SK-N-SH (cell line): ENCODE measurements around the gene AP1M1. TPM values are rescaled to one million over a fixed set of nuclear protein-coding genes. Genes with fewer than 3 reads are reported as not detected.

Source experiments
- CTCF ChIA-PET: fragments of 300-600, 350-600 bp; formaldehyde crosslinking; extraction: SDS; loops from one replicate; lab custom pipeline; 2021; lab: Yijun Ruan, JAX
- POLR2A ChIA-PET: fragments of 350-600 bp; sonication (Branson Sonifier 250); formaldehyde crosslinking; extraction: SDS; loops from one replicate; lab custom pipeline; 2020; ENCODE audit warnings: antibody characterized with exemption, inconsistent platforms; lab: Yijun Ruan, JAX
- DNase-seq: peaks from one replicate; pipeline ENCODE4 v3.0.0; 2012
- H2AFZ ChIP-seq: fragments of 200-600 bp; sonication (generic); 2 replicates; pipeline ENCODE4 v1.8.1; 2016; ENCODE audit warnings: antibody characterized with exemption, mild to moderate bottlenecking, low read depth
- H3F3A ChIP-seq: fragments of 200-600 bp; sonication (generic); replicated peaks from 2 replicates; pipeline ENCODE3; 2016; ENCODE audit warnings: antibody characterized with exemption, mild to moderate bottlenecking; ENCODE audit not compliant: insufficient read depth
- H3K27ac ChIP-seq, 2 experiments: fragments of 200-500 bp in 1 of 2; fragments of 200-600 bp in 1 of 2; sonication (Bioruptor generic) in 1 of 2; sonication (generic), shearing (Covaris generic) in 1 of 2; 2 replicates each; pipeline versions ENCODE4 v1.5.1 to v1.6.1; 2014 to 2016; ENCODE audit warnings: low read depth in 2 of 2, inconsistent platforms in 1 of 2, low read length in 1 of 2, mild to moderate bottlenecking in 1 of 2, mixed read lengths in 1 of 2
- H3K27me3 ChIP-seq: fragments of 200-600 bp; sonication (generic), shearing (Covaris generic); 2 replicates; pipeline ENCODE4 v1.6.1; 2016; ENCODE audit warnings: mixed run types; ENCODE audit not compliant: insufficient read depth
- H3K36me3 ChIP-seq, 2 experiments: fragments of 200-500 bp in 1 of 2; fragments of 200-600 bp in 1 of 2; sonication (Bioruptor generic) in 1 of 2; sonication (generic) in 1 of 2; replicated peaks in 1 of 2; 2 replicates each; pipeline versions ENCODE3 to v1.5.1; 2014 to 2016; ENCODE audit warnings: low read length in 1 of 2, mild to moderate bottlenecking in 1 of 2; ENCODE audit not compliant: insufficient read depth in 2 of 2, control insufficient read depth in 1 of 2
- H3K4me1 ChIP-seq, 2 experiments: fragments of 200-500 bp in 1 of 2; fragments of 200-600 bp in 1 of 2; sonication (Bioruptor generic) in 1 of 2; sonication (generic), shearing (Covaris generic) in 1 of 2; 2 replicates each; pipeline versions ENCODE4 v1.5.1 to v1.6.1; 2014 to 2016; ENCODE audit warnings: low read depth in 1 of 2, low read length in 1 of 2, mixed run types in 1 of 2; ENCODE audit not compliant: insufficient read depth in 2 of 2, control insufficient read depth in 1 of 2
- H3K4me2 ChIP-seq: fragments of 200-600 bp; sonication (generic), shearing (Covaris generic); 2 replicates; pipeline ENCODE4 v1.6.1; 2017; ENCODE audit warnings: mixed run types
- H3K4me3 ChIP-seq, 2 experiments: fragments of 200-500 bp in 1 of 2; fragments of 200-600 bp in 1 of 2; sonication (Bioruptor generic) in 1 of 2; sonication (generic), shearing (Covaris generic) in 1 of 2; 2 replicates each; pipeline versions ENCODE4 v1.5.1 to v1.8.1; 2014 to 2016; ENCODE audit warnings: low read depth in 2 of 2, inconsistent platforms in 1 of 2, low read length in 1 of 2, mild to moderate bottlenecking in 1 of 2, mixed read lengths in 1 of 2, moderate library complexity in 1 of 2
- H3K79me2 ChIP-seq: fragments of 200-600 bp; sonication (generic); 2 replicates; pipeline ENCODE4 v1.8.1; 2017; ENCODE audit warnings: mild to moderate bottlenecking; ENCODE audit not compliant: insufficient read depth
- H3K9ac ChIP-seq: fragments of 200-600 bp; sonication (generic); 2 replicates; pipeline ENCODE4 v1.6.1; 2017; ENCODE audit warnings: mixed run types
- H3K9me2 ChIP-seq: fragments of 200-600 bp; sonication (generic); 2 replicates; pipeline ENCODE4 v1.6.1; 2017; ENCODE audit warnings: mixed run types
- H3K9me3 ChIP-seq: fragments of 200-600 bp; sonication (generic); 2 replicates; pipeline ENCODE4 v1.6.1; 2017; ENCODE audit warnings: mixed run types, mild to moderate bottlenecking, moderate library complexity
- H4K20me1 ChIP-seq: fragments of 200-600 bp; sonication (generic); 2 replicates; pipeline ENCODE4 v1.6.1; 2017; ENCODE audit warnings: mild to moderate bottlenecking, mixed run types; ENCODE audit not compliant: insufficient read depth
- CHD2 ChIP-seq: fragments of 150-350 bp; IDR thresholded peaks from 2 replicates; pipeline ENCODE4 v1.6.1; 2018; ENCODE audit warnings: low read length; ENCODE audit not compliant: partially characterized antibody
- CTCF ChIP-seq: fragments of 200-600 bp; sonication (generic); IDR thresholded peaks from 2 replicates; pipeline ENCODE4 v1.6.1; 2017; ENCODE audit warnings: antibody characterized with exemption, mild to moderate bottlenecking, moderate library complexity
- ELF1 ChIP-seq: IDR thresholded peaks from 2 replicates; pipeline ENCODE4 v1.4.0; 2012
- EZH2phosphoT487 ChIP-seq: fragments of 200-600 bp; sonication (generic); IDR thresholded peaks from 2 replicates; pipeline ENCODE4 v1.6.1; 2017; ENCODE audit warnings: low read depth, mixed run types, mild to moderate bottlenecking, antibody characterized with exemption, moderate library complexity, borderline replicate concordance
- FOSL2 ChIP-seq: IDR thresholded peaks from 2 replicates; pipeline ENCODE4 v1.4.0; 2012; ENCODE audit warnings: low read depth, mild to moderate bottlenecking, moderate library complexity, borderline replicate concordance
- FOXJ3 ChIP-seq: sonication (generic); formaldehyde crosslinking; IDR thresholded peaks from 2 replicates; pipeline ENCODE4 v1.5.1; 2020; ENCODE audit warnings: mild to moderate bottlenecking, missing genetic modification reagents
- GATA2 ChIP-seq: sonication (generic); formaldehyde crosslinking; IDR thresholded peaks from 2 replicates; pipeline ENCODE4 v1.5.0; 2020; ENCODE audit warnings: mild to moderate bottlenecking, missing genetic modification reagents
- IRF3 ChIP-seq: fragments of 150-350 bp; IDR thresholded peaks from 2 replicates; pipeline ENCODE4 v1.6.1; 2016; ENCODE audit warnings: mild to moderate bottlenecking, low read depth, low read length
- MAX ChIP-seq: IDR thresholded peaks from 2 replicates; pipeline ENCODE4 v1.4.0; 2012; ENCODE audit warnings: low read depth
- MEF2A ChIP-seq: IDR thresholded peaks from 2 replicates; pipeline ENCODE4 v1.4.0; 2012; ENCODE audit warnings: low read depth, borderline replicate concordance
- MXI1 ChIP-seq: IDR thresholded peaks from 2 replicates; pipeline ENCODE4 v1.6.1; 2012; ENCODE audit warnings: mild to moderate bottlenecking, low read depth, low read length, improper control_type of control experiment
- NFIC ChIP-seq: IDR thresholded peaks from 2 replicates; pipeline ENCODE4 v1.4.0; 2012; ENCODE audit warnings: borderline replicate concordance
- POLR2AphosphoS5 ChIP-seq: IDR thresholded peaks from 2 replicates; pipeline ENCODE4 v1.6.1; 2012; ENCODE audit warnings: low read depth, low read length
- RCOR1 ChIP-seq: fragments of 150-350 bp; IDR thresholded peaks from 2 replicates; pipeline ENCODE4 v1.6.1; 2017; ENCODE audit warnings: antibody characterized with exemption, low read length
- REST ChIP-seq: IDR thresholded peaks from 2 replicates; pipeline ENCODE4 v1.6.1; 2012; ENCODE audit warnings: mild to moderate bottlenecking, low read depth, low read length, moderate library complexity
- SIN3A ChIP-seq: IDR thresholded peaks from 2 replicates; pipeline ENCODE4 v1.6.1; 2012; ENCODE audit warnings: low read depth, mild to moderate bottlenecking, low read length, moderate library complexity, borderline replicate concordance
- USF2 ChIP-seq: fragments of 150-350 bp; IDR thresholded peaks from 2 replicates; pipeline ENCODE4 v1.6.1; 2017; ENCODE audit warnings: antibody characterized with exemption, low read length, low read depth, borderline replicate concordance
- WGBS: methylation state at CpG from one replicate; pipeline ENCODE4 v1.1.6; 2017; ENCODE audit warnings: low lambda C conversion rate; 5-methylcytosine and 5-hydroxymethylcytosine counted together
- polyA plus RNA-seq, 3 experiments: library from polyadenylated mRNA; depleted of rRNA; stranded (reverse); fragments of >200 nt; gene quantifications; 2 replicates each; pipeline ENCODE4 v1.2.3, GENCODE V29; 2012

AP1M1 gene
- polyA plus RNA-seq, 1 of the 3 experiments (the other 2 are of a cell fraction) = 133 TPM

- Histone ChIP-seq H3K27ac (no peak overlapping the region), H3K9ac (no peak overlapping the region), H3K27me3 (peaks cover 62% of the 10 kb centered on the region), H3F3A (peaks cover 9% of the 10 kb centered on the region), H3K4me1 (peaks cover 0 to 4% of the 10 kb centered on the region in 2 experiments; a peak in 1 of 4 replicates), H3K4me3 (no peak overlapping the region), H3K9me3 (no peaks in the 10 kb centered on the region), H3K9me2 (no peaks in the 10 kb centered on the region), H2AFZ (no peak overlapping the region), H3K36me3 (no peaks in the 10 kb centered on the region), H4K20me1 (peaks cover 12% of the 10 kb centered on the region), H3K4me2 (no peak overlapping the region), H3K79me2 (no peaks in the 10 kb centered on the region)
- POLR2A ChIA-PET = no interaction called here
- no peak for DNase-seq
- 59% methylated on average over 27 of the region's 36 CpGs for WGBS
- TF ChIP-seq MXI1 = no peak
- TF ChIP-seq USF2 = no peak
- no peak for TF ChIP-seq IRF3
- TF ChIP-seq MEF2A = no peak
- TF ChIP-seq POLR2AphosphoS5 = no peak
- no peak for TF ChIP-seq EZH2phosphoT487
- no peak for TF ChIP-seq RCOR1
- TF ChIP-seq FOXJ3 (CRISPR knock-in tag) = no peak
- TF ChIP-seq CHD2 = no peak
- no peak for TF ChIP-seq ELF1
- no peak for TF ChIP-seq SIN3A
- TF ChIP-seq GATA2 (CRISPR knock-in tag) = no peak
- no peak for TF ChIP-seq FOSL2
- TF ChIP-seq CTCF = no peak
- no peak for TF ChIP-seq MAX
- no peak for TF ChIP-seq REST
- no peak for TF ChIP-seq NFIC
- CTCF ChIA-PET = interaction anchor here (0.9 to 1.0 kb wide), 2 partner anchors 26 to 103 kb away, joined by 3 read pairs; no protein-coding TSS in a partner anchor
Observed at GRCh38 chr19:16283210-16284061, 85.7 kb downstream of the AP1M1 start.
